Neural cell (in vitro differentiated cells): ENCODE data around the gene LRRN3.

ENCODE experiments used
- RAD21 ChIP-seq: fragments of 450-650 bp; conservative IDR thresholded peaks from 2 replicates; pipeline ENCODE4 v1.6.1; 2014; ENCODE audit warnings: antibody characterized with exemption, mild to moderate bottlenecking, moderate library complexity
- SMC3 ChIP-seq: fragments of 450-650 bp; conservative IDR thresholded peaks from 2 replicates; pipeline ENCODE4 v1.6.1; 2014; ENCODE audit warnings: antibody characterized with exemption, mild to moderate bottlenecking, moderate library complexity; ENCODE audit not compliant: poor library complexity
- TF ChIP-seq, protein P1 (sequence below): fragments of 450-650 bp; IDR thresholded peaks from 2 replicates; pipeline ENCODE4 v1.5.1; 2014; ENCODE audit warnings: antibody characterized with exemption, mild to moderate bottlenecking, moderate library complexity; ENCODE audit not compliant: poor library complexity, severe bottlenecking

DNA sequence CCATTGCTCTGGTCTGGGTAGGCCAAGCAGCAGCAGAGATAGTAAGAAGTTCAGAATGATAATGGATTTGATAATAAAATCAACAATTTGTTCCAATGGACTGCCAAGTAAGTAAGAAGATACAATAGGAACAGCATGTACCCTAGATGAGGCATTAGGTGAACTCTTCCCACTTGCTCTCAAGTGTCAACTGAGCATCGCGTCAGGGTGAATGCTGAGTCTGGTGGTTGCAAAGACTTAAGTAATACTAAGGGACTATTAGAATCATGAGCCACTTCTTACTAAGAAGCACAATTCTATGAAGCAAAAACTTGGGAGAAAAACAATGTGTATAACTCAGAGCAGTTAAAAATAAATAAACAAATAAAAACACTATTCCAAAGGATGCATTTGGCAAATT lies 54.5 kb downstream of the LRRN3 start:
- TF ChIP-seq RAD21 = no peak
- TF ChIP-seq, protein P1, sequence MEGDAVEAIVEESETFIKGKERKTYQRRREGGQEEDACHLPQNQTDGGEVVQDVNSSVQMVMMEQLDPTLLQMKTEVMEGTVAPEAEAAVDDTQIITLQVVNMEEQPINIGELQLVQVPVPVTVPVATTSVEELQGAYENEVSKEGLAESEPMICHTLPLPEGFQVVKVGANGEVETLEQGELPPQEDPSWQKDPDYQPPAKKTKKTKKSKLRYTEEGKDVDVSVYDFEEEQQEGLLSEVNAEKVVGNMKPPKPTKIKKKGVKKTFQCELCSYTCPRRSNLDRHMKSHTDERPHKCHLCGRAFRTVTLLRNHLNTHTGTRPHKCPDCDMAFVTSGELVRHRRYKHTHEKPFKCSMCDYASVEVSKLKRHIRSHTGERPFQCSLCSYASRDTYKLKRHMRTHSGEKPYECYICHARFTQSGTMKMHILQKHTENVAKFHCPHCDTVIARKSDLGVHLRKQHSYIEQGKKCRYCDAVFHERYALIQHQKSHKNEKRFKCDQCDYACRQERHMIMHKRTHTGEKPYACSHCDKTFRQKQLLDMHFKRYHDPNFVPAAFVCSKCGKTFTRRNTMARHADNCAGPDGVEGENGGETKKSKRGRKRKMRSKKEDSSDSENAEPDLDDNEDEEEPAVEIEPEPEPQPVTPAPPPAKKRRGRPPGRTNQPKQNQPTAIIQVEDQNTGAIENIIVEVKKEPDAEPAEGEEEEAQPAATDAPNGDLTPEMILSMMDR = no peak
- no peak for TF ChIP-seq SMC3
